Mucosa of stomach (tissue), 1 donor: ENCODE measurements around the gene PLXNA1.

Experiments used
- H3K27me3 ChIP-seq: one replicate; pipeline ENCODE4 v1.7.0; 2013; ENCODE audit warnings: mild to moderate bottlenecking, low read length; ENCODE audit not compliant: control insufficient read depth, insufficient read depth
- H3K36me3 ChIP-seq: one replicate; pipeline ENCODE4 v1.7.0; 2013; ENCODE audit warnings: low read length; ENCODE audit not compliant: control insufficient read depth, insufficient read depth
- H3K4me1 ChIP-seq: one replicate; pipeline ENCODE4 v1.7.0; 2013; ENCODE audit warnings: mild to moderate bottlenecking, low read length; ENCODE audit not compliant: control insufficient read depth, insufficient read depth
- H3K4me3 ChIP-seq: one replicate; pipeline ENCODE4 v1.7.0; 2013; ENCODE audit warnings: low read length
- H3K9ac ChIP-seq: one replicate; pipeline ENCODE4 v1.7.0; 2013; ENCODE audit warnings: mild to moderate bottlenecking, low read length, moderate library complexity
- H3K9me3 ChIP-seq: one replicate; pipeline ENCODE4 v1.7.0; 2013; ENCODE audit warnings: mild to moderate bottlenecking, low read length, moderate library complexity; ENCODE audit not compliant: control insufficient read depth
- donor health status: Pancreatic carcinoma.

Gene PLXNA1

GRCh38 chr3:127002195-127003174, 19.6 kb downstream of the PLXNA1 start:
- no peaks in the 10 kb centered on the region for H3K27me3 ChIP-seq
- H3K36me3 ChIP-seq = no peaks in the 10 kb centered on the region
- peaks cover 30% of the 10 kb centered on the region for H3K4me1 ChIP-seq
- peak overlapping the region; percentile 43 for H3K9ac ChIP-seq
- no peak overlapping the region for H3K4me3 ChIP-seq
- H3K9me3 ChIP-seq = no peaks in the 10 kb centered on the region

- Histone ChIP-seq H3K4me1 (peaks cover 30% of the 10 kb centered on the region), H3K36me3 (no peaks in the 10 kb centered on the region), H3K9ac (no peak overlapping the region), H3K9me3 (no peaks in the 10 kb centered on the region), H3K4me3 (no peak overlapping the region), H3K27me3 (no peaks in the 10 kb centered on the region)
Measured at GRCh38 chr3:127003175-127003555, 20.2 kb downstream of the PLXNA1 start.

DNA sequence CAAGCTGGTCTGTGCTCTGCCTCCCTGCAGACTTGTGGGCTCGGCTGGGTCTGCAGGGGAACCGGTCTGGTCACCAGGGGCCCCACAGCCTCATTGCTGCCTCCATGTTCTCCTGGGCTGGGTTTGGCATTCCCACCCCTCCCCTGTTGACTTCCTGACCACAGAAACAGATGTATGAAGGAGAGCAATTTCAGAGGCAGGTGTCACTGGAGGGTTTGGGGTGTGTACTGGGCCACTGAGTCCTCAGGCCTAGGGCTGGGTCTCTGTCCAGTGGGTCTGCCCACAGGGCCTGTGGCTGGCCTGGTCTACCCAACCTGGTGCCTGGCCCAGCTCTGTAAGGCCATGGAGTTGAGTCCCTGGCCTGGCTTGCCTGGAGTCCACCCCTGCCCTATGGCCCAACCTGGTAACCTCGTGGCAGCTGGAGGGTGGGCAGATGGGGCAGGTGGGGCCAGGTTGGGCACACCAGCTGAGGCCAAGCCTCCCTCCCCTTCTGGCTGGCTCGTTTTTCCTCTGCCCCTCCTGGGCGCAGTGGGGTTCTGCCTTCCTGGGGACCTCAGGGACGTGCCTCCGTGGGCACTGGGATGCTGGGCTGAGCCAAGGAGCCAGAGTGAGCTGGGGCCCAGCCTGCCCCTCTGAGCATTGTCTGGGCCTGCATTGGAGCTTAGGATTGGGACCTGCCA, 20.8 kb downstream of the PLXNA1 start:
- Histone ChIP-seq H3K9me3 (no peaks in the 10 kb centered on the region), H3K4me3 (no peak overlapping the region), H3K4me1 (peaks cover 26% of the 10 kb centered on the region), H3K9ac (no peak overlapping the region), H3K27me3 (no peaks in the 10 kb centered on the region), H3K36me3 (no peaks in the 10 kb centered on the region)

DNA sequence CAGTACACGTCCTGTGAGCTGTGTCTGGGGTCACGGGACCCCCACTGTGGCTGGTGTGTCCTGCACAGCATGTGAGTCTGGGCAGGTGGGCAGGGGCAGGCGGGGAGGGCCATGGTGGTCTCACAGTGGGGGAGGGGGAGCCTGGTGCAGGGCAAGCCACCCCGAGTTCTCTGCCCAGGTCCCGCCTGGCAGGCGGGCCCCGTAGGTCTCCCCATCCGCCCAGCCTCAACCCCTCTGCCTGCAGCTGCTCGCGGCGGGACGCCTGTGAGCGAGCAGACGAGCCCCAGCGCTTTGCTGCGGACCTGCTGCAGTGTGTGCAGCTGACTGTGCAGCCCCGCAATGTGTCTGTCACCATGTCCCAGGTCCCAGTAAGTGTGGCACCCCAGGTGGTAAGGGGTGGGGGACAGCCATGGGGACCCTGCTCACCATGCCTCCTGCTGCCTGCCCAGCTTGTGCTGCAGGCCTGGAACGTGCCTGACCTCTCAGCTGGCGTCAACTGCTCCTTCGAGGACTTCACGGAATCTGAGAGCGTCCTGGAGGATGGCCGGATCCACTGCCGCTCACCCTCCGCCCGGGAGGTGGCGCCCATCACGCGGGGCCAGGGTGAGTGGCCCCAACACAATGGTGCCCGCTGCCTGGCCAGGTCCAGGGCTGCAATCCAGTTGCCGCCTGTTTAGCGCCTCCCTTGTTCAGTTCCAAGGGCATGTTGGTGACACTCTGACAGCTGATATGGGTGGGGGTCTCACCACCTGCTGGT, 21.9 kb downstream of the PLXNA1 start:
- no peaks in the 10 kb centered on the region for H3K27me3 ChIP-seq
- H3K36me3 ChIP-seq = no peaks in the 10 kb centered on the region
- H3K4me3 ChIP-seq = no peak overlapping the region
- H3K9ac ChIP-seq = no peak overlapping the region
- peaks cover 18% of the 10 kb centered on the region for H3K4me1 ChIP-seq
- H3K9me3 ChIP-seq = no peaks in the 10 kb centered on the region

- peaks cover 18% of the 10 kb centered on the region for H3K4me1 ChIP-seq
- no peak overlapping the region for H3K9ac ChIP-seq
- no peaks in the 10 kb centered on the region for H3K36me3 ChIP-seq
- H3K27me3 ChIP-seq = no peaks in the 10 kb centered on the region
- H3K9me3 ChIP-seq = no peaks in the 10 kb centered on the region
- no peak overlapping the region for H3K4me3 ChIP-seq
Measured at GRCh38 chr3:127005864-127006500, 23.1 kb downstream of the PLXNA1 start.

DNA sequence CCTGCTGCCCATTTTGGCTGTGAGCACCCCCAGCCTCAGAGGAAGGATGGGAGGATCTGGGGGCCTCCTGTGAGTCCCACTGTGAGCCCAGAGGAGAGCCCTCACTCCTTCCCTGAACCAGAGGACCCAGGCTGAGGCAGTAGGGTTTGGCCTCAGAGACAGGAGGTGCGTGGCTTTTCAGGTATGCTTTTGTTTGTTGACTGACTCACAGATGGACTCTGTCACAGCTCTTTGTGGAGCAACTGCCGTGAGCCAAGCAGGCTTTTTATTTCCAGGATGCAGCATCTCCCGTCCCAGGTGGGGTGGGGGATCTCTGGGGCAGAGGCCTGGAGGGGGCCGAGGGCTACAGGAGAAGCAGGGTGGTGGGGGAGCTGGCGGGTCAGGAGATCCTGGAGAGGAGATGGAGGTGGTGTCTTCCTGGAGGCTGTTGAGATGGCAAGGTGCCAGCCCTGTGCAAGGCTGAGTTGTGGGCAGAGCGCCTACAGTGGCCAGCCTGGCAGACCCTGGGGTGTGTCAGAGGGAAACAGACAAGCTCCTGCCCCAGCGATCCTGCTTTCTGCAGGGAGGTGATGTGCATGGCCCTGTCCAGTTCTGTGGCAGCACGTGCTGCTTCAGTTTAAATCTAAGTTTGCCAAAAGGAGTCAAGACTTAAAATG, 24.0 kb downstream of the PLXNA1 start:
- Histone ChIP-seq H3K4me1 (peaks cover 14% of the 10 kb centered on the region), H3K9ac (no peak overlapping the region), H3K27me3 (no peaks in the 10 kb centered on the region), H3K36me3 (no peaks in the 10 kb centered on the region), H3K4me3 (no peak overlapping the region), H3K9me3 (no peaks in the 10 kb centered on the region)

DNA sequence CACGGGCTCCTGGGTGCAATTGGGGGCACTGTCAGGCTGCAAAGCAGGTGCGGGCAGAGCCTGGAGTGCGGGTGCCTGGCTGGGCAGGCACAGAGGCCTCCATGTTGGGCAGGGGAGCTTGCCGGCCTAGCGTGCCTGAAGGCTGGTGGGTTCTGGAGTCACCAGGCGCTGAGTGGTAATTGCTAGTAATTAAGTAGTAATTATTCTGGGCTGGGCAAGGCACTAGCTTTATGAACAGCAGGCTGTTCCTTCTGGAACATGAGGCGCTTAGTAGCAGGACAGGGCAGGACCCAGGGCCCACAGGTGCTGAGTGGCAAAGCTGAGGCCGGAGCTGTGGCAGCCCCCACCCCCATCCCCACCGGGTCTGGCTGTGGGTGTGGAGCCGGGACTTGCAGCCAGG, 25.3 kb downstream of the PLXNA1 start:
- peaks cover 5% of the 10 kb centered on the region for H3K4me1 ChIP-seq
- no peak overlapping the region for H3K9ac ChIP-seq
- no peaks in the 10 kb centered on the region for H3K9me3 ChIP-seq
- H3K27me3 ChIP-seq = no peaks in the 10 kb centered on the region
- H3K4me3 ChIP-seq = no peak overlapping the region
- H3K36me3 ChIP-seq = no peaks in the 10 kb centered on the region

- H3K36me3 ChIP-seq = no peaks in the 10 kb centered on the region
- H3K27me3 ChIP-seq = no peaks in the 10 kb centered on the region
- peaks cover 5% of the 10 kb centered on the region for H3K4me1 ChIP-seq
- H3K4me3 ChIP-seq = no peak overlapping the region
- no peak overlapping the region for H3K9ac ChIP-seq
- H3K9me3 ChIP-seq = no peaks in the 10 kb centered on the region
Measured at GRCh38 chr3:127009531-127009930, 26.6 kb downstream of the PLXNA1 start.

- Histone ChIP-seq H3K9ac (no peak overlapping the region), H3K4me3 (no peak overlapping the region), H3K4me1 (peaks cover 5% of the 10 kb centered on the region), H3K9me3 (no peaks in the 10 kb centered on the region), H3K27me3 (no peaks in the 10 kb centered on the region), H3K36me3 (no peaks in the 10 kb centered on the region)
Measured at GRCh38 chr3:127011270-127011992, 28.5 kb downstream of the PLXNA1 start.

GRCh38 chr3:127012091-127012490, 29.2 kb downstream of the PLXNA1 start:
- Histone ChIP-seq H3K4me3 (no peak overlapping the region), H3K36me3 (no peaks in the 10 kb centered on the region), H3K9ac (no peak overlapping the region), H3K4me1 (no peaks in the 10 kb centered on the region), H3K27me3 (no peaks in the 10 kb centered on the region), H3K9me3 (no peaks in the 10 kb centered on the region)

GRCh38 chr3:127013181-127013580, 30.3 kb downstream of the PLXNA1 start:
- Histone ChIP-seq H3K9me3 (no peaks in the 10 kb centered on the region), H3K9ac (no peak overlapping the region), H3K4me1 (no peaks in the 10 kb centered on the region), H3K4me3 (no peak overlapping the region), H3K36me3 (no peaks in the 10 kb centered on the region), H3K27me3 (no peaks in the 10 kb centered on the region)
